HG03460 (cell line): ENCODE results near the gene RBBP8.
"Not testable (repeated sequence)": the region's sequence is repeated elsewhere in the genome, so short reads cannot be mapped to it uniquely, and the experiment has no call there.

ENCODE experiments used
- ATAC-seq: cut with Tn5 transposase; IDR thresholded peaks from one replicate; pipeline ENCODE4 v1.9.1; 2021; ENCODE audit not compliant: unreplicated experiment

RBBP8 gene

GRCh38 chr18:22933206-22933965 is at the start of gene RBBP8:
RBBP8 (plus strand) TSS chr18:22933328; CDS start chr18:22936852, 3,524 bp downstream.
- ATAC-seq, result peak; percentile 76

DNA sequence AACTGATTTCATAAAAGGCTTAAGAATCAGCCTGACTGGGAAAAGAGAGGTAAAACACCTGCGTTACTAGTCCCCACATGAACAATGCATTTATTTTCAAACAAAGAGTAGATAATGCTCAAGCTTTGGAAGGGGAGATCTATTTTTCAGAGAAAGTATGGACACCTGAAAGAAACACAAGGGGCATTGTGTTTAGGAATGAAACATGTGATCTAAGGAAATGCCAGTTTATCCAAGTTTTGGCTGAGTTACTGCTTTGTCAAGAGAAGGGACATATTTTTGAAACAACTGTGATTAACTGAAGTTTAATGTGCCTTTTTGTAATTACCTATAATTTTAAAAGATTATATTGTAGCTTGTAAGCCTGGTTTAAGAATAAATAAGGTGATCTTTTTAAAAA is 49.3 kb upstream of the RBBP8 start:
- no peak for ATAC-seq

GRCh38 chr18:22885694-22886093 is 47.4 kb upstream of the RBBP8 start:
- not testable (repeated sequence) for ATAC-seq

DNA sequence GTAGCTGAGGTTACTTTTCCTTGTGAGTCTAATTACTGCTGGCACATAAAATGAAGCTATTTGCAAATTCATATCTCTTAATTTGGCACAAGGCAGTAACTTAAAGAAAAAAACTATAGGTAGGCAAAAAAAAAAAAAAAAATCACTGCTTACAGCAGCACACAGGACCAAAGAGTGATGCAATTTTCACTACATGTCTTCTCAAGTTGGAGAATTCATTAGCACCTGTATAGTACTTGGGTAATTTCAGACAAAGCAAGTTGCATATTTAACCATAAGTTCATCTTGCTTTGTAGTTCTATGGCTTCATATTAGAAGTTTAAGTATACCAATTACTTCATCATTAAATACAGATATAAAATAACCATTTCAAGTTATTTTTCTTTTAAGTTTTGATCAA is 33.7 kb upstream of the RBBP8 start:
- ATAC-seq, result no peak

DNA sequence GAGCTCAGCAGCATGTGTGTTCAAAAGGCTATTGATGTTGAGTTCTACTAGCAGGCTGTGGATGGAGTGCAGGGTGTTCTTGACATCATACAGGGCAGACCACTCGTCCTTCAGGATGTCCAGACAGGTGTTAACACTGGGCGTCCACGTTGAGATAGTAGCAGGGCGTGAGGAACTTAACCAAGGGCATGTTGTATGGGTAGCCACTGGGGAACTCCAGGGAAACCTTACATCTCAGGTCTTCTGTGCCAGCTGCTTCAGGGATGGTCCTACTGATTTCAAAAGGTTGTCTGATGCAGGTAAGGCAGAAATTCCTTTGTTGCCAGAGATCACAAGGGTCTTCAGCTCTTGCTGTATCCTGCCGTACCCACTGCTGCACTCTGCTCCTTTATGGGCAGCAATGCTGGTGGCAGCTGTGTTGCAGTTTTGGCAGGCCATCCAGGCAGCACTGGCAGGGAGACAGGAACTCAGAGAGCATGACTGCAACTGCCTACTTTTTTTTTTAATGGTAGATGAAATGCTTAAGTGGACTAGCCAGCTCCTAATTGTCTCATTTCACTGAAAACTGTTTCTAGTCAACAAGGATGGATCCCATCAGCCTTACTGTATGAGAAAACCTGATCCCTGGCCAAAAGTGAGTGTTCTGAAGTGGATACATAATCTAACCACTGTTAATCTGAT is 32.4 kb upstream of the RBBP8 start:
- no peak for ATAC-seq

DNA sequence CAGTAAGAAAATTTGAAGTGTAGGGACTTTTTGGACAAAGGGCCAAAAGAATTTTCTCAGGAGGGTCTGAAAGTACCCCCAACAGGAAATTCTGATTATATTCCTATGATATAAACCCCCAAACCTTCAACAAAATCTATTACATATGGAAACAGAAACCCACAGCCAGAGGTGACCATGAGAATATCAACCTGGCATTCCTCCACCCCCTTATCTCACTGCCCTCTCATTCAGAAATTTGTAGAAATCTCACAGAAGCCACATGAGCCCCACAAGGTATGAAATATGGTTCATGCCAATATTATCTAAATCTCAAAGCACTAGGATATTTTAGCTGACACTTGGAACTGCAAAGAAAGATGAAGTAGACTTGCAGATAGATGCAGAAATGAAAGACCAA is 31.0 kb upstream of the RBBP8 start:
- no peak for ATAC-seq

- ATAC-seq, result not testable (repeated sequence)
Observed at GRCh38 chr18:22903248-22903647, 29.9 kb upstream of the RBBP8 start.

DNA sequence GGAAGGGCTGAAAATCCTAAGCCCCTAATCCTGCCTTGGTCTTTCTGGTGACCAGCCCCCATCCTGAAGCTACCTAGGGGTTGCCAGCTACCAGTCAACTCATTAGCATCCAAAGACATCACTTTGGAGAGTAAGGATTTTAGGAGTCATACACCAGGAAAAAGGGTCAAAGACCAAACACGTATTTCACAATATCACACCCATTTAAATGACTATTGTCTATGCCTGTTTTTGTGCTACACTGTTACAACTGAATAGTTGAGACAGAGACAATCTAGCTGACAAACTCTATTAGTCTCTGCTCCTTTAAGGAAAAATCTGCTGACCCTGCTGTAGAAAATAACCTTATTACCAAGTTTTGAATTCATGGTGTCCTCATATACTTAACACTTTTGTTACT is 21.0 kb upstream of the RBBP8 start:
- ATAC-seq, result no peak

DNA sequence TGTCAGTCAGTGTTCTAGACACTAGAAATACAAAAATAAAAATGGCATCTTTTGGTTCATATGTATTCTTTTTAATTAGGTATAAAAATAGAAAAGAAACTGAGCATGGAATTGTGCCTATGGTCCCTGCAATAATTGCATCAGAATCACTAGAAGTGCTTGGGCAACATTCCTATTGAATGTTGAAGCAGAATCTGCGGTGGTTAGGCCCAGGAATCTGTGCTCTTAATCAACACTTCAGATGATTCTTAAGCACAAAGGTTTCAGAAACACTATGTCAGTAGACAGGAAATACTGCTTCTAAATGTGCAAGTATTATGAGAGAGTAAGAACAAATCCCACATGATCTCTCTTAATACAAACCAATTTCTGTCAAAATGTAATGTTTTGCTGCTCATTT is 20.3 kb upstream of the RBBP8 start:
- no peak for ATAC-seq

DNA sequence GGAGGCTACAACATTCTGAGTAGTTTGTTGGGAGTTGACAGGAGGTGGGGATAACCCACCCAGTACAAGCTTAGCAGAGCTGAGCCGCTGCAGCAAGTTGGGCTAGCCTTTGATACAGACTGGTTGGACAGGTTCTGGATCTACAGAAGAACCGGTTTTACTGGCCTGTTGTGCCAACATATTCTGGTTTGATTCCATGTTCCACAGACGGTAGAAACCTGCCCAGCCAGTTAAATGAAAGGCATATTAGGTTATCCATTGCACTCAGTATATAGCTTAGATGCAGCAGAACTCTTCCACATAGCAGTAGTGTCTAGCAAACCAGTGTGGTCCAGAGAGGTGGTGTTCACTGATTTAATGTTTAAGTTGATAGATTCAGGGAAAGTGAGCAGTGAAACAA is 19.3 kb upstream of the RBBP8 start:
- no peak for ATAC-seq

DNA sequence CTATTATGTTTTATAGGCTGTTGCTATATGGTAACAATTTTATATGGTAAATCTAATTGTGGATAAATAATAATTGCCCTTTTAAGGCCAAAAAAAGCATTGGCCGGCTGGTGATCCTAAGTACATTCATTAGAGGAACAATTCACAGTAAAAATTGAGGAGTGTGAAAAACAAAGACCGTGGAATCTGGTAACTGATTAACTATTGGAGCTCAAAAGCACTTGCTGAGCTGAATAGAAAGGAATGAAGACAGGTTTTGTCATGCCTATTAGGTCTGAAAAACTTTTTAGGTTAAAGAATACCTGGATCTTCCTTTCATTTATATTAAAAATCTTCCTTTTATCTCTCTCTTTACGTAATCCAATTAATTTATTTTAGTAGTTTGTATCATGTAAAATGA is 18.5 kb upstream of the RBBP8 start:
- no peak for ATAC-seq

DNA sequence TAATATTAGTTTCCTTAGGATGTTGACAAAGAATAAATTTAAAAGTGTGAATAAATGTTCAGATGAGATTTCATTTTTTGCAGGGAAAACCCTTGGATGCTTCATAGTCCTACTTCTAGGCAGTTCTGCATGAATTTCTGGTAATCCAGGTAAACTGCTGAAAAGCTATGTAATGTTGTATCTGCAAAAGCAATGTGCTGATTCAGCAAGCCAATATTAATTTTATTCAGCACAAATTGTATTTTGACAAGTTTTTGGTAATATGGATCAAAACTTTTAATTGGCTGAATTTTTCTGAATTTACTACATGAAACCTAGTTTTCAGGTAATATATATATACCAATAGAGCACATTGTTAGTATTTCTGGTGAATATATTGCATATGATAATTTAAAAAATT is 17.8 kb upstream of the RBBP8 start:
- no peak for ATAC-seq

- no peak for ATAC-seq
Observed at GRCh38 chr18:22921772-22922171, 11.4 kb upstream of the RBBP8 start.

DNA sequence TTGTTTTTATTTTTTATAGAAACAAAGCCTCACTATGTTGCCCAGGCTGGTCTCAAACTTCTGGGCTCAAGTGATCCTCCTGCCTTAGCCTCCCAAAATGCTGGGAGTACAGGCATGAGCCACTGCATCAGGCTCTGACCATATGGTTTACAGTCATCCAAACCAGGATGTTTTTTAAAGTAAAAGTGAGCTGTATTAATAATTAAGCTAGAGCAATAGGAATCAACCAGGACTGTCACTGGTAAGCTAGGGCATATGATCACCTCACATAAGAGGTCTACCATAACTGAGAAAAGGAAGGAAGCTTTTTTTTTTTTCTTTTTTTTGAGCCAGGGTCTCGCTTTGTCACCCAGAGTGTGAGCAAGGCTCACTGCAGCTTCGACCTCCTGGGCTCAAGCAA is 8.5 kb upstream of the RBBP8 start:
- no peak for ATAC-seq

GRCh38 chr18:22926454-22926853 is 6.7 kb upstream of the RBBP8 start:
- no peak for ATAC-seq

- ATAC-seq, result no peak
Observed at GRCh38 chr18:22928339-22928738, 4.8 kb upstream of the RBBP8 start.

DNA sequence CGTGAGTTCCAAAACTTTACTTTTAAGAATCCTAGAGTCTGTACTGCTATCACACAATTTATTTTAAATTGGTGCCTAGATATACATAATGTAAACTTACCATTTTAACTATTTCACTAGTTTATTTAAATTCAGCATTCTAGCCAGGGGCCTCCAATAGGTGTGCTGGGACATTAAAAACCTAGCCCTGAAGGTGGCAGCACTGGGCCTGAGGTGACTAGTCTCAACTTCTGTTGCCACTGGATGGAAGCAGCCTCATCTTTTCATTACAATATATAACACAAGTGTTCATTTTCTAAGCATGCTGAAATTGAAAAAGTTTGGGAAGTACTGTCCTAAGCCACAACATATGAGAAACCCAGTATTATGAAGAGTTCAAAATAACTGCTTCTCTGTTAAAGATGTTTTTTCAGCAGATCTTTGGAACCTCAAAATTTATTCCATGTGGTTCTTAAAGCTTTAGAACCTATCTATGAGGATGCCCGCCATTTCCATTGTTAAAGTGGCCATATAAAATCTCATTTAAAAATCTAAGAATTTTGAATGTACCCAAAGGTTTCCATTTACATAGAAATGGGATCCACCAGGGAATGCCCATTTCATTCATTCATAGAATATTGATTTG is 2.9 kb upstream of the RBBP8 start:
- ATAC-seq, result no peak

DNA sequence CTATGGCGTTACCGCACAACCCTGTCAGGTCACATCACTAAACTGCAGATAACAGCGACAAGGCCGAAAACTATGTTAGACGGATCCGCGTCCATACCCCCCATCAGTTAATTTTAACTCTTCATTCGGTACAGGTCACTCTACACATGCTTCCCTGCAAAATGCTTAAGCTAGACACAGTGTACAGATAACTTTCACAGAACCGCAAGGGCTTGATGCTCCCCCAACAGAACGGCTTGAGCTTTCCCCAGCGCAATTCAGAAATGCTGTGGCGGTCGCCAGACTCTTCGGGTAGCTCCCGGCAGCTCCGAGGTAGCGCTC is 283 bp upstream of the RBBP8 start:
- peak; percentile 27 for ATAC-seq

DNA sequence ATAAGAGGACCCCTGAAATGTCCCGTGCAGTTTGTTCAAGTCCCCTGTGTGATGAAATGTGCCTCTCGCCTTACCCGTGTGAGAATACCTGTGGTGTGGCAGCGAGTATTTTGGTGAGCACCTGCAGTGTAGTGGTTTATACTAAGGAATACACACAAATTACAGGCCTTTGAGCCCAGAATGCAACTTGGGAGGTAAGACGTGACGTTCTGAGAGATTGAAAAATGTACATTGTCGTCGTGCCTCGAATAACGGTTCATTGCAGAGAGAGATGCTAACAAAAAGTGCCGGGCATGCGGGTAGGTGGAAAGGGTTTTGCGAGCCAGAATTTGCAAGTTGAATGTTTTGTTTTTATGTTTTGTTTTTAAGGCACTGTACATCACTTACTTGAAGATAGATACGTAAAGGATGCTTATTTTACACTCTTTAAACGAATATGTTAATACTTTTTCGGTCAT is 867 bp downstream of the RBBP8 start:
- peak; percentile 19 for ATAC-seq

DNA sequence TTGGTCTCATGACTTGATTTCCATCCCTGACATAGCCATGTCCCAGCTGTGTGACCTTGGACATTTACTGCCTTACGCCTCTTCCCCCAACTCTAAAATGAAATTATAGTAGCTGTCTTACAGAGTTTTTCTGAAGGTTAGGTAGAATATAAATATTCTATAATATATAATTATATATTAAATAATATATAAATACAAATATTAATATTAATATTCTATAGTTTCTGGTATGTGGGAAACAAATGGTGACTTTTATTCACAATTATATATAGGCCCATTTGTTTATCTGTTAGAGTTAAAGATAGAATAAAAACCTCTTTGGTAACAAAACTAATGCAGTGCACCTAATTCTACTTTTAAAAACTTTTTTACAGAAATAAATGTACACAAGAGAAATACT is 1.7 kb downstream of the RBBP8 start:
- no peak for ATAC-seq

DNA sequence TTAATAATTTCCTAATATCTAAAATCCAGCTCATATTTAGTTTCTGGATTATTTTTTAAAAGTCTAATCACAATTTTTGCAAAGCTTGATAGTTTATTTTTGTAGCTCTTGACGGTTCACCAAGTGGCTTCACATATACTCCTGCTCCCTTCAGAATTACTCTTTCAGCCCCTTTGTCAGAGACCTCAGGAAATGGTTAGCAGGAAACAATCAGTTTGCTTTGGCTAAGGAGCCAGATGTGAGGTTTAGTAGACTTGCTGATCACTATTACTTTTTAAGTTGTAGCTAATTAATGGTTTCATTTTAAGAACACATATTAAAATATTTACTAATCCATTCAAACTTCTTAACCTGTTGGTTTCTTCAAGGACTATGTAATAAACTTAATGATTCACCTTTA is 2.3 kb downstream of the RBBP8 start:
- ATAC-seq, result no peak

DNA sequence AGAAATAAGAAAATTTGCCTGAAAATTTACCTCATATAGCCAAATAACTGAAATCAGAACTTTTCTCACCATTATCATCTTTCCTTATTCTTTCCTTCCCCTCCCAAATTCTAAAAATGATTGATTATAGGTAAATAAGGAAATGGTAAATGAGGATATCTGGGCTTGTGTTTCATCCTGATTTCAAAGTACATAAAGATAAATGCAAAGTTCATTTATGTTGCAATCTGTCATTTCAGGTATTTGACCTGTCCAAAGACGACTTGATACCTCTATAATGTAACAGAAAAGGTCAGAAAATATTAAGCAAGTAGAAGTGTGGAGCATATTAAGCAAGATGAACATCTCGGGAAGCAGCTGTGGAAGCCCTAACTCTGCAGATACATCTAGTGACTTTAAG is 3.4 kb downstream of the RBBP8 start:
- no peak for ATAC-seq
